Smooth muscle cell of the brain vasculature (primary cell): ENCODE results near the gene CACFD1.

Experiments used
- DNase-seq: peaks from one replicate; pipeline ENCODE4 v3.0.0-alpha.2; 2012; ENCODE audit warnings: low read depth, low spot score

CACFD1 gene

DNA sequence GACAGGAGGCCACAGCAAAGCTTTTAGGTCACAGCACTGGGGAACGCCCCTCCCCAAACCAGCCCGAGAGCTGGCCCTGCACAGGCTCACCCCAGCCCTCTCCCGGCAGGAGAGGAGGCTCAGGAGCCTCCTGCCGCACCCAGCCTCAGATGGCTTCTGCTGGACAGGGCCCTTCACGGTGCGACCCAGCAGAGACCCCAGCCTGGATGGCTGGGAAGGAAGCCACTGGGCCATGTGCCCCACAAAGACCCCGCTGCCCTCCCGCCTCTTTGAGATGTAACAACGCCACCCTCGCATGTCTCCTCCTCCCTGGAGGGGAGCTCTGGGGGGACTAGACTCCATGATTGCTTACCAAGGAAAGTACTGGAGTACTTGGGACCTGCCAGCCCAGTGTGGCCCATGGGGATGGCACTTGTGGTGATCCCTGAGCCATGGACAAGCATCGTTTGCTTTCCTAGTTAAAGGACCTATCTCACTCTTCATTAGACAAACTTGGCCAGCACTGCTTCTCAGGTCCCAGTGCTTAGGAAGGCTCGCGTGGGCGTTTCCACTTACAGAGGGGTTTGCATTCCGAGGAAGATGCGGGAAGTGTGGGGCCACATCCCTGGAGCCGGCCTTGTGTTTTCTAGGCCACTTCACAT lies 56.0 kb downstream of the CACFD1 start:
- no peak for DNase-seq

- DNase-seq = no peak
Measured at GRCh38 chr9:133516256-133516960, 56.6 kb downstream of the CACFD1 start.

- no peak for DNase-seq
Measured at GRCh38 chr9:133516961-133517350, 57.2 kb downstream of the CACFD1 start.

- DNase-seq = no peak
Measured at GRCh38 chr9:133517711-133518110, 57.9 kb downstream of the CACFD1 start.

- DNase-seq = no peak
Measured at GRCh38 chr9:133518200-133518599, 58.4 kb downstream of the CACFD1 start.

- no peak for DNase-seq
Measured at GRCh38 chr9:133518706-133519449, 59.1 kb downstream of the CACFD1 start.

DNA sequence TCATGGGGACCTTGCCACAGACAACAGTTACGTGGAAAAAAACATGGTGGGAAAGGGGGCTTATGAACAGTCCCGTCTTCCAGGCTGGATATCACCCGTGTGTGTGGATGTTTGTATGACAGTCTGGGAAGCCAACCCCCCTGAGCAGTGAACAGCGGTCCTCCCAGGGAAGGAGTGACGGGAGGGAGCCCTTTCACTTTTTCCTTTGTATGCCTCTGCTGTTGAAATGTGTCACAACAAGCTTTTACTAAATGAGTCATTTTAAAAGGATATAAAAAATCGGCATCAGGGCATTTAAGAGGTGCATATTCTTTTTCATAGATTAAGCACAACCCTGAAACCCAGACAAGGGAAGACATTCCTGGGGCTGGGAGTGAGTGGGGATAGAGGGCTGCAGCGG lies 59.9 kb downstream of the CACFD1 start:
- DNase-seq = no peak

GRCh38 chr9:133520121-133520835 lies 60.5 kb downstream of the CACFD1 start:
- no peak for DNase-seq
